ENCODE results near the gene MKLN1. TPM values are rescaled to one million over a fixed set of nuclear protein-coding genes. Genes with fewer than 3 reads are reported as not detected.
A peak's percentile ranks its signal among the peaks of the same experiment; 100 is the strongest.

The MKLN1 gene
- total RNA-seq, 4 donors from 2014 or later = 15.2 to 42.3 (median 24.0) TPM

DNA sequence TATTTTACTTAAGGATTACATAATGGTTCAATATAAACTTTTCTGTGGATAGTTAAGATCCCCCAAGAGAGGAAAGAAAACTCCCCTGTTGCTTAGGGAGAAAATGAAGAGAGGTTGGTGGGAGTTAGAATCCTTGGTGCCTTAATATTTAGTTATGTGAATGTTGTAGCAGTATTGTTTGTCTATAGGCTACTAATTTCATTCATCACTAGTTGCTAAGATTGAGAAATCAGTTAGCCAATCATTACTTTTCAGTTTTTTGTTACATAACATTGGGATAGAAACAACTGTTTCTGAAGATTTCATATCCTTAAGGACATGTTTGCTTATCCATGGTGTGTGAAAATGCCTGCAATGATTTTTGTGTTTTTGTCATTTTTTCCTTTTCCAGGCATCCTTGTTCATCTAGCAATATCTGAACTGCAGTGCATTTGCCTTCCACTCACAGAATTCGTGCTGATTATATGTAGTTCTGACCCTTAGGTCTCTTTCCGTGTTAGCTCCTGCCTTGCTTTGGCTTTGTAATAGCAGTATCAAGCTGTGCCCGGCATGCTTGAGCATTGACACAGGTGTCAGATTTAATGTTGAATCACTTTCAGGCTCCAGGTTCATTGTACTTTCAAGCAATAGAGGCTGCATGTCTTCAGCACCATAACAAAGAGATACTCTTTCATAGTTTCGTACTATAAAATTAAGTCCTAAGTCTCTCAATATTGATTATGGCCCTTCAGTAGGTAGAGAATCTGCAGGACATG, 143.8 kb downstream of the MKLN1 start:
- Histone ChIP-seq H3K4me1 (peaks cover 0 to 7% (median 0%) of the 10 kb centered on the region in 3 donors), H3K36me3 (peaks cover 0 to 84% (median 2%) of the 10 kb centered on the region in 3 donors), H3K4me3 (no peak overlapping the region), H3K27ac (peak overlapping the region in 1 of 4 donors; percentile 11), H3K9me3 (no peaks in the 10 kb centered on the region), H3K27me3 (no peaks in the 10 kb centered on the region)
- 90 to 94% methylated on average over 4 of the region's 4 CpGs for WGBS, 2 donors
- intact Hi-C loops (cut with DNase I) = no loop called here
- TF ChIP-seq, protein P1, sequence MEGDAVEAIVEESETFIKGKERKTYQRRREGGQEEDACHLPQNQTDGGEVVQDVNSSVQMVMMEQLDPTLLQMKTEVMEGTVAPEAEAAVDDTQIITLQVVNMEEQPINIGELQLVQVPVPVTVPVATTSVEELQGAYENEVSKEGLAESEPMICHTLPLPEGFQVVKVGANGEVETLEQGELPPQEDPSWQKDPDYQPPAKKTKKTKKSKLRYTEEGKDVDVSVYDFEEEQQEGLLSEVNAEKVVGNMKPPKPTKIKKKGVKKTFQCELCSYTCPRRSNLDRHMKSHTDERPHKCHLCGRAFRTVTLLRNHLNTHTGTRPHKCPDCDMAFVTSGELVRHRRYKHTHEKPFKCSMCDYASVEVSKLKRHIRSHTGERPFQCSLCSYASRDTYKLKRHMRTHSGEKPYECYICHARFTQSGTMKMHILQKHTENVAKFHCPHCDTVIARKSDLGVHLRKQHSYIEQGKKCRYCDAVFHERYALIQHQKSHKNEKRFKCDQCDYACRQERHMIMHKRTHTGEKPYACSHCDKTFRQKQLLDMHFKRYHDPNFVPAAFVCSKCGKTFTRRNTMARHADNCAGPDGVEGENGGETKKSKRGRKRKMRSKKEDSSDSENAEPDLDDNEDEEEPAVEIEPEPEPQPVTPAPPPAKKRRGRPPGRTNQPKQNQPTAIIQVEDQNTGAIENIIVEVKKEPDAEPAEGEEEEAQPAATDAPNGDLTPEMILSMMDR (IDR thresholded peaks at IDR 0.05) = no peak
- no peak for TF ChIP-seq POLR2A (IDR thresholded peaks at IDR 0.05)
- DNase-seq = no peak

- H3K9me3 ChIP-seq = no peaks in the 10 kb centered on the region
- intact Hi-C loops (cut with DNase I) = no loop called here
- 65 to 86% methylated on average over 2 of the region's 2 CpGs for WGBS, 2 donors
These were observed 149.1 kb downstream of the MKLN1 start for GRCh38 chr7:131476740-131477139.

DNA sequence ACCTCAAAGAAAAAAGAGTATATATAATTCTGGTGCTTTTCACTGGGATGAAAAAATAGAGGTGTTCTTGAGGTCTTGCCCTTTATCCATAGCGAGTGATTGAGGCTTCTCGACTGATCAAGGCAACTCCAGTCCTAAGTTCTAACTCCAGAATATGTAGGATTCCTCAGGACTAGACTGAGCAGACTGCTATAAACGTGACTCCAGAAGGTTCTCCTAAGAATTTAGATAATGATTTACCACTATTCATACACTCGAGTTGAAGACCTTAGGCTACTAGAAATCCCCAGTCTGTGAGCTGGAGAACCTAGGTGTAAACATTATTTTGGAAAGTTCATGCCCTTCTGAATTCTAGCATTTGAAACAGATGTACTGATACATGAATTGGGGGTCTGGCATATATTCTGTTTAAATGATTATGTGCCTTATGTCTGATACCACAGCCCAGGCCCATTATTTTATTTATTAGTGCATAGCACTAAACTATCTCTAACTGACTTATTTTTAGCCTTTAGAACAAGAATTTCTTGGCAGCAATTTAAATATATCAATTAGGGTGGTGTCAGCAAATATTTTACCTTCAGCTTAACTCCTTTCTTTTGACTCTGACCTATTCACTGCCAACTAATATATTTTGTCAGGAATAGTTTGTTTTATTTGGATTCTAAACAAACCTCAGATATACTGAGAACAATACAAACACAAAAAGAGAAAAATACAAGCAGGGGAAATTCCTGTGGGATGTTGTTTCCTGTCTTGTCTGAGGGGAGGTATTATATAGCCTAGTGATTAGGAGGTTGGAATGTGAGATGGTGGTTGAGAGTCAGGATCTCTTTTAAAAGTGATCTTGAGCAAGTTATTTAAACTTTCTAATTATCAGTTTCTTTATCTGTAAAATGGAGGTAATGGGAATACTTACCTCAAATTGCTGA, 153.0 kb downstream of the MKLN1 start:
- H3K27ac ChIP-seq = no peak overlapping the region
- intact Hi-C loops (cut with DNase I) = no loop called here

More at GRCh38 chr7:131476740-131477139, 149.1 kb downstream of the MKLN1 start:
- H3K4me1 ChIP-seq = peaks cover 0 to 3% (median 0%) of the 10 kb centered on the region in 3 donors
- no peak overlapping the region for H3K27ac ChIP-seq
- peaks cover 0 to 50% (median 0%) of the 10 kb centered on the region in 3 donors for H3K36me3 ChIP-seq
- no peak for DNase-seq
- H3K4me3 ChIP-seq = no peak overlapping the region
- H3K27me3 ChIP-seq = no peaks in the 10 kb centered on the region
- no peak for TF ChIP-seq POLR2A (IDR thresholded peaks at IDR 0.05)
- TF ChIP-seq, protein P1 (IDR thresholded peaks at IDR 0.05) = no peak

DNA sequence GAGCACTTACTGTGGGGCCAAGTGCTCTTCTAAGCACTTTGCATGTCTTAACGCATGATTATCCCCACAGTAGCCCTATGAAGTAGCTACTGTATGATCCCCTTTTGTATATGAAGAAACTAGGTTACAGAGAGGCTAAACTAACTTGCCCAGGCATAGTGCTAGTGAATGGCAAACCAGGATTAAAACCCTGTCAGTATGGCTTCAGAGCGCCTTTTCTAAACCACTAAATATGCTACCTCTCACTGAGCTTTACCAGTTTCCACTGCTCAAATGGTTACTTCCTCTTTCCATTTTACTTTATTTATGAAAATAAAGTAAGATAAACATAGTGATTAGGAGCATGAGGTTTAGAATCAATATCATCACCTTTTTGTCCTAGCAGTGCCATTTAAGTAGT, 155.1 kb downstream of the MKLN1 start:
- intact Hi-C loops (cut with DNase I) = no loop called here

More for the DNA sequence above, 153.0 kb downstream of the MKLN1 start:
- peaks cover 0 to 39% (median 0%) of the 10 kb centered on the region in 3 donors for H3K36me3 ChIP-seq
- no peak for DNase-seq
- H3K9me3 ChIP-seq = no peaks in the 10 kb centered on the region
- H3K27me3 ChIP-seq = no peaks in the 10 kb centered on the region
- TF ChIP-seq, protein P1 (IDR thresholded peaks at IDR 0.05) = no peak
- no peak for TF ChIP-seq POLR2A (IDR thresholded peaks at IDR 0.05)
- WGBS, 2 donors = 81 to 82% methylated on average over 4 of the region's 4 CpGs
- no peaks in the 10 kb centered on the region for H3K4me1 ChIP-seq
- no peak overlapping the region for H3K4me3 ChIP-seq

More for the DNA sequence above, 155.1 kb downstream of the MKLN1 start:
- H3K4me3 ChIP-seq = no peak overlapping the region
- H3K27ac ChIP-seq = no peak overlapping the region
- H3K4me1 ChIP-seq = no peaks in the 10 kb centered on the region
- DNase-seq = no peak
- TF ChIP-seq, protein P1 (IDR thresholded peaks at IDR 0.05) = no peak
- TF ChIP-seq POLR2A (IDR thresholded peaks at IDR 0.05) = no peak
- 96 to 100% methylated on average over 2 of the region's 2 CpGs for WGBS, 2 donors
- H3K27me3 ChIP-seq = no peaks in the 10 kb centered on the region
- H3K9me3 ChIP-seq = no peaks in the 10 kb centered on the region
- H3K36me3 ChIP-seq = peaks cover 0 to 43% (median 0%) of the 10 kb centered on the region in 3 donors

Data from esophagus squamous epithelium (tissue), 5 donors.